ENCODE results near the gene KRTAP10-11.
"Not testable (repeated sequence)": the region's sequence is repeated elsewhere in the genome, so short reads cannot be mapped to it uniquely, and the experiment has no call there.

KRTAP10-11 gene

GRCh38 chr21:44677881-44678280, 31.7 kb downstream of the KRTAP10-11 start:
- H3K4me3 ChIP-seq (ENCODE audit: low read depth, low read length), result no peak overlapping the region
- TF ChIP-seq CTCF (IDR thresholded peaks at IDR 0.05; ENCODE audit: insufficient read depth, low read depth, low read length, missing control alignments), result no peak
- no peak for DNase-seq (ENCODE audit: low read depth)

GRCh38 chr21:44681152-44681551, 34.9 kb downstream of the KRTAP10-11 start:
- DNase-seq (ENCODE audit: low read depth), result no peak
- H3K4me3 ChIP-seq (ENCODE audit: low read depth, low read length), result no peak overlapping the region
- TF ChIP-seq CTCF (IDR thresholded peaks at IDR 0.05; ENCODE audit: insufficient read depth, low read depth, low read length, missing control alignments), result no peak

- H3K4me3 ChIP-seq (ENCODE audit: low read depth, low read length), result no peak within 1 kb of the TSS
- DNase-seq (ENCODE audit: low read depth), result no peak
- no peak for TF ChIP-seq CTCF (IDR thresholded peaks at IDR 0.05; ENCODE audit: insufficient read depth, low read depth, low read length, missing control alignments)
Observed at GRCh38 chr21:44681861-44682579, 35.8 kb downstream of the KRTAP10-11 start, which contains the start of gene KRTAP12-1. Gene KRTAP12-1, minus strand, starts transcription at chr21:44682163. Its CDS starts 40 bp downstream, at chr21:44682123.

GRCh38 chr21:44682580-44683151, 36.5 kb downstream of the KRTAP10-11 start:
- H3K4me3 ChIP-seq (ENCODE audit: low read depth, low read length), result no peak overlapping the region
- no peak for DNase-seq (ENCODE audit: low read depth)
- TF ChIP-seq CTCF (IDR thresholded peaks at IDR 0.05; ENCODE audit: insufficient read depth, low read depth, low read length, missing control alignments), result no peak

- no peak overlapping the region for H3K4me3 ChIP-seq (ENCODE audit: low read depth, low read length)
- no peak for TF ChIP-seq CTCF (IDR thresholded peaks at IDR 0.05; ENCODE audit: insufficient read depth, low read depth, low read length, missing control alignments)
- no peak for DNase-seq (ENCODE audit: low read depth)
Observed at GRCh38 chr21:44684077-44684476, 37.9 kb downstream of the KRTAP10-11 start.

GRCh38 chr21:44684483-44684882, 38.3 kb downstream of the KRTAP10-11 start:
- no peak overlapping the region for H3K4me3 ChIP-seq (ENCODE audit: low read depth, low read length)
- no peak for DNase-seq (ENCODE audit: low read depth)
- TF ChIP-seq CTCF (IDR thresholded peaks at IDR 0.05; ENCODE audit: insufficient read depth, low read depth, low read length, missing control alignments), result no peak

- H3K4me3 ChIP-seq (ENCODE audit: low read depth, low read length), result not testable (repeated sequence)
Observed at GRCh38 chr21:44685050-44685449, 38.8 kb downstream of the KRTAP10-11 start.

More at GRCh38 chr21:44685050-44685449, 38.8 kb downstream of the KRTAP10-11 start:
- not testable (repeated sequence) for DNase-seq (ENCODE audit: low read depth)
